HepG2 (cell line): ENCODE data around the gene ZDHHC8. TPM values are rescaled to one million over a fixed set of nuclear protein-coding genes. Genes with fewer than 3 reads are reported as not detected.
A peak's percentile ranks its signal among the peaks of the same experiment; 100 is the strongest.

Source experiments
- ARNT2 ChIP-seq: sonication (generic); formaldehyde crosslinking; IDR thresholded peaks from 2 replicates; pipeline ENCODE4 v1.8.0; 2022; ENCODE audit warnings: mild to moderate bottlenecking, low read depth, missing genetic modification reagents, moderate library complexity
- FOXK2 ChIP-seq: fragments of 450-650 bp; IDR thresholded peaks from 2 replicates; pipeline ENCODE4 v1.6.1; 2016
- FOXO4 ChIP-seq: sonication (generic); formaldehyde crosslinking; conservative IDR thresholded peaks from 2 replicates; pipeline ENCODE4 v1.8.1; 2023; ENCODE audit warnings: missing genetic modification reagents
- FOXP1 ChIP-seq, 2 experiments: fragments of 450-650 bp in 1 of 2; IDR thresholded peaks; 2 replicates each; pipeline ENCODE4 v1.6.1; 2017 to 2018; ENCODE audit warnings: antibody characterized with exemption in 1 of 2
- HOXA7 ChIP-seq: sonication (generic); formaldehyde crosslinking; IDR thresholded peaks from 2 replicates; pipeline ENCODE4 v1.8.1; 2022; ENCODE audit warnings: mild to moderate bottlenecking, missing genetic modification reagents, moderate library complexity
- JUN ChIP-seq: sonication (generic); formaldehyde crosslinking; IDR thresholded peaks from 2 replicates; pipeline ENCODE4 v1.4.0; 2020; ENCODE audit warnings: mild to moderate bottlenecking, missing genetic modification reagents
- KLF15 ChIP-seq: sonication (generic); formaldehyde crosslinking; IDR thresholded peaks from 2 replicates; pipeline ENCODE4 v1.8.1; 2023; ENCODE audit warnings: borderline replicate concordance, mild to moderate bottlenecking, inconsistent platforms, missing genetic modification reagents, mixed read lengths
- LBX2 ChIP-seq: sonication (generic); formaldehyde crosslinking; IDR thresholded peaks from 2 replicates; pipeline ENCODE4 v1.5.0; 2020; ENCODE audit warnings: missing genetic modification reagents, mild to moderate bottlenecking, borderline replicate concordance
- MATR3 ChIP-seq: sonication (generic); formaldehyde crosslinking; IDR thresholded peaks from 2 replicates; pipeline ENCODE4 v1.4.0; 2020; ENCODE audit warnings: missing genetic modification reagents
- MED1 ChIP-seq: sonication (generic); formaldehyde crosslinking; IDR thresholded peaks from 2 replicates; pipeline ENCODE4 v1.4.0; 2020; ENCODE audit warnings: missing genetic modification reagents
- MTA1 ChIP-seq: sonication (generic); formaldehyde crosslinking; IDR thresholded peaks from 2 replicates; pipeline ENCODE4 v1.4.0; 2020; ENCODE audit warnings: missing genetic modification reagents, mild to moderate bottlenecking, borderline replicate concordance
- NAIF1 ChIP-seq: sonication (generic); formaldehyde crosslinking; IDR thresholded peaks from 2 replicates; pipeline ENCODE4 v1.5.0; 2020; ENCODE audit warnings: mild to moderate bottlenecking, missing genetic modification reagents, borderline replicate concordance
- SOX13 ChIP-seq, 3 experiments: fragments of 450-650 bp in 1 of 3; sonication (generic) in 1 of 3; formaldehyde crosslinking in 1 of 3; IDR thresholded peaks in 2 of 3; conservative IDR thresholded peaks in 1 of 3; 2 replicates each; pipeline versions ENCODE4 v1.5.0 to v1.6.1; 2016 to 2020; ENCODE audit warnings: antibody characterized with exemption in 1 of 3, mild to moderate bottlenecking in 1 of 3, missing compliant biosample characterization in 1 of 3, missing genetic modification reagents in 1 of 3, moderate library complexity in 1 of 3
- ZKSCAN5 ChIP-seq: sonication (generic); formaldehyde crosslinking; IDR thresholded peaks from 2 replicates; pipeline ENCODE4 v1.5.1; 2020; ENCODE audit warnings: mild to moderate bottlenecking, missing genetic modification reagents
- ZMYM2 ChIP-seq: sonication (generic); formaldehyde crosslinking; IDR thresholded peaks from 2 replicates; pipeline ENCODE4 v1.8.0; 2022; ENCODE audit warnings: mild to moderate bottlenecking, missing genetic modification reagents
- ZNF230 ChIP-seq: sonication (generic); formaldehyde crosslinking; IDR thresholded peaks from 2 replicates; pipeline ENCODE4 v1.4.0; 2020; ENCODE audit warnings: mild to moderate bottlenecking, missing genetic modification reagents
- ZNF263 ChIP-seq: sonication (generic); formaldehyde crosslinking; IDR thresholded peaks from 2 replicates; pipeline ENCODE4 v1.4.0; 2020; ENCODE audit warnings: missing genetic modification reagents
- ZNF367 ChIP-seq: sonication (generic); formaldehyde crosslinking; IDR thresholded peaks from 2 replicates; pipeline ENCODE4 v1.4.0; 2020; ENCODE audit warnings: missing genetic modification reagents, borderline replicate concordance
- ZNF468 ChIP-seq: sonication (generic); formaldehyde crosslinking; IDR thresholded peaks from 2 replicates; pipeline ENCODE4 v1.8.0; 2022; ENCODE audit warnings: mild to moderate bottlenecking, moderate library complexity, missing genetic modification reagents
- ZNF484 ChIP-seq: sonication (generic); formaldehyde crosslinking; IDR thresholded peaks from 2 replicates; pipeline ENCODE4 v1.5.1; 2020; ENCODE audit warnings: mild to moderate bottlenecking, low read depth, missing genetic modification reagents, borderline replicate concordance
- ZNF674 ChIP-seq: sonication (generic); formaldehyde crosslinking; IDR thresholded peaks from 2 replicates; pipeline ENCODE4 v1.5.0; 2020; ENCODE audit warnings: low read depth, mild to moderate bottlenecking, missing genetic modification reagents
- ZNF816 ChIP-seq: sonication (generic); formaldehyde crosslinking; IDR thresholded peaks from 2 replicates; pipeline ENCODE4 v1.8.0; 2022; ENCODE audit warnings: missing genetic modification reagents, mild to moderate bottlenecking, borderline replicate concordance
- polyA plus RNA-seq, 8 experiments: library from polyadenylated mRNA; depleted of rRNA in 3 of 8; stranded (reverse) in 7 of 8; unstranded in 1 of 8; fragments of >200 nt; fragmentation: Illumina TruSeq in 4 of 8; extraction: Trizol in 4 of 8; gene quantifications; 2 replicates each; pipeline versions ENCODE4 v1.2.1 to v1.2.3, GENCODE V29; 2011 to 2016; ENCODE audit warnings: low read depth in 4 of 8, missing spikeins in 1 of 8, mixed read lengths in 1 of 8; ENCODE audit not compliant: insufficient read depth in 1 of 8
- total RNA-seq, 5 experiments: library from RNA; depleted of rRNA; stranded (reverse); fragments of >200 nt; fragmentation: Illumina TruSeq; extraction: Trizol; gene quantifications; 2 replicates each; pipeline ENCODE4 v1.2.3, GENCODE V29; 2016; ENCODE audit warnings: low read depth in 1 of 5
- TF ChIP-seq, protein P1 (sequence below): sonication (generic); formaldehyde crosslinking; IDR thresholded peaks from 2 replicates; pipeline ENCODE4 v1.4.0; 2020; ENCODE audit warnings: missing genetic modification reagents, borderline replicate concordance
- TF ChIP-seq, protein P2 (sequence below): sonication (generic); formaldehyde crosslinking; IDR thresholded peaks from 2 replicates; pipeline ENCODE4 v1.5.1; 2020; ENCODE audit warnings: mild to moderate bottlenecking, missing genetic modification reagents, moderate library complexity

Gene ZDHHC8
- total and polyA plus RNA-seq, 2 of the 13 experiments (the other 11 are each of a cell fraction or from before 2014, with no cell fraction given) = 7.5 to 21.3 TPM

DNA sequence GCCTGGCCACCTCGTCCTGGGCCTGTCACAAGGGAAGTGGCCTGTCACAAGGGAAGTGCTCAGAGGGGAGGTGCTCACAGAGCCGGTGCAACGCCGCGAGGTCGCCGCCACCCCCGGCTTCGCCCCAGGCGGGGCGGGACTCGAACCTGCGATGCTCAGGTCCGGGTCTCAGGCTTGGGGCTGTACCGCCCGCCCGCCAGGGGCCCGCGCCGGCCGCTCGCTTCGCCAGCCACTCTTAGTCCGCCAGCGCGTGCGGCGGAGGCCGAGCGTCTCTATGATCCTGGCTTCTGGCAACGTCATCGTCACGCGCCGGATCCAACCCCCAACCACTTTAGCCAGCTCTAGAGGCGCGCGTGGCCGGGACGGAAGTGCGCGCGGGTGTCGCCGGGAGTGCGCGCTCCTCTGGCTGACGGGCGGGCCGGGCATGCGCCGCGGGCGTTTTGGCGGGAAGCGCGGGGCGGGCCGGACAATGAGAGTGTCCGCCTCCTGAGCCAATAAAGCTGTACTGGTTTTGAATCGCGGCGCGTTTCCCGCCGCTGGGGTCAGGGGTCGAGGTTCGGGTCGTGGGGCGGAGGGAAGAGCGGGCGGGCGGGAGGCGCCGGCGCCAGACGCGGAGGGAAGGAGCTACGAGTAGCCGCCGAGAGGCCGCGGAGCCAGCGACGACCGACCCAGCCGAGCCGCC is 14.5 kb upstream of the ZDHHC8 start, which contains the start of gene TRMT2A (continued):
- no peak for TF ChIP-seq FOXO4 (CRISPR knock-in tag)
- peak; percentile 83 for TF ChIP-seq ZMYM2
- no peak for TF ChIP-seq NAIF1 (CRISPR knock-in tag)
- TF ChIP-seq ZNF263 = no peak
- TF ChIP-seq HOXA7 = no peak
- TF ChIP-seq MTA1 (CRISPR knock-in tag) = no peak
- TF ChIP-seq JUN (CRISPR knock-in tag) = no peak
- peak; percentile 63 for TF ChIP-seq ZNF816 (CRISPR knock-in tag)
- no peak for TF ChIP-seq ZNF674
- peak; percentile 84 for TF ChIP-seq MED1 (CRISPR knock-in tag)
- TF ChIP-seq ZNF367 (CRISPR knock-in tag) = no peak
- TF ChIP-seq, protein P1, sequence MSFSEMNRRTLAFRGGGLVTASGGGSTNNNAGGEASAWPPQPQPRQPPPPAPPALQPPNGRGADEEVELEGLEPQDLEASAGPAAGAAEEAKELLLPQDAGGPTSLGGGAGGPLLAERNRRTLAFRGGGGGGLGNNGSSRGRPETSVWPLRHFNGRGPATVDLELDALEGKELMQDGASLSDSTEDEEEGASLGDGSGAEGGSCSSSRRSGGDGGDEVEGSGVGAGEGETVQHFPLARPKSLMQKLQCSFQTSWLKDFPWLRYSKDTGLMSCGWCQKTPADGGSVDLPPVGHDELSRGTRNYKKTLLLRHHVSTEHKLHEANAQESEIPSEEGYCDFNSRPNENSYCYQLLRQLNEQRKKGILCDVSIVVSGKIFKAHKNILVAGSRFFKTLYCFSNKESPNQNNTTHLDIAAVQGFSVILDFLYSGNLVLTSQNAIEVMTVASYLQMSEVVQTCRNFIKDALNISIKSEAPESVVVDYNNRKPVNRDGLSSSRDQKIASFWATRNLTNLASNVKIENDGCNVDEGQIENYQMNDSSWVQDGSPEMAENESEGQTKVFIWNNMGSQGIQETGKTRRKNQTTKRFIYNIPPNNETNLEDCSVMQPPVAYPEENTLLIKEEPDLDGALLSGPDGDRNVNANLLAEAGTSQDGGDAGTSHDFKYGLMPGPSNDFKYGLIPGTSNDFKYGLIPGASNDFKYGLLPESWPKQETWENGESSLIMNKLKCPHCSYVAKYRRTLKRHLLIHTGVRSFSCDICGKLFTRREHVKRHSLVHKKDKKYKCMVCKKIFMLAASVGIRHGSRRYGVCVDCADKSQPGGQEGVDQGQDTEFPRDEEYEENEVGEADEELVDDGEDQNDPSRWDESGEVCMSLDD = peak; percentile 21; the same call in 1 of the 2 replicates
- no peak; the same call in 1 of the 2 replicates for TF ChIP-seq ZNF468 (CRISPR knock-in tag)
- peak; percentile 52; the same call in 1 of the 2 replicates for TF ChIP-seq KLF15
- no peak for TF ChIP-seq ZNF484
- no peak for TF ChIP-seq FOXK2
- peak; percentile 91 for TF ChIP-seq ARNT2
- TF ChIP-seq LBX2 (CRISPR knock-in tag) = no peak
- TF ChIP-seq FOXP1 (IDR thresholded peaks at IDR 0.05) = no peak
- peak; percentile 38; the same call in 1 of the 2 replicates for TF ChIP-seq FOXP1 (CRISPR knock-in tag; IDR thresholded peaks at IDR 0.05)
- no peak for TF ChIP-seq ZNF230
- TF ChIP-seq SOX13 (IDR thresholded peaks at IDR 0.05) = no peak
- peak in 1 of 2 experiments; percentile 69; a peak in 2 of 4 replicates for TF ChIP-seq SOX13 (CRISPR knock-in tag; conservative IDR thresholded peaks at IDR 0.05 in 1 of 2, IDR thresholded peaks at IDR 0.05 in 1 of 2)
- no peak for TF ChIP-seq ZKSCAN5
- TF ChIP-seq MATR3 = no peak
- TF ChIP-seq, protein P2, sequence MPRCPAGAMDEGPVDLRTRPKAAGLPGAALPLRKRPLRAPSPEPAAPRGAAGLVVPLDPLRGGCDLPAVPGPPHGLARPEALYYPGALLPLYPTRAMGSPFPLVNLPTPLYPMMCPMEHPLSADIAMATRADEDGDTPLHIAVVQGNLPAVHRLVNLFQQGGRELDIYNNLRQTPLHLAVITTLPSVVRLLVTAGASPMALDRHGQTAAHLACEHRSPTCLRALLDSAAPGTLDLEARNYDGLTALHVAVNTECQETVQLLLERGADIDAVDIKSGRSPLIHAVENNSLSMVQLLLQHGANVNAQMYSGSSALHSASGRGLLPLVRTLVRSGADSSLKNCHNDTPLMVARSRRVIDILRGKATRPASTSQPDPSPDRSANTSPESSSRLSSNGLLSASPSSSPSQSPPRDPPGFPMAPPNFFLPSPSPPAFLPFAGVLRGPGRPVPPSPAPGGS (CRISPR knock-in tag) = no peak
